Stimulated activated CD4-positive, alpha-beta T cell treated with anti-CD3 and anti-CD28 coated beads, Interleukin-15, amount 100 ng/mL, for 1 hour (primary cell): ENCODE measurements around the gene ADGRL1.
A peak's percentile ranks its signal among the peaks of the same experiment; 100 is the strongest.

Source experiments
- DNase-seq, 2 donors: peaks; one replicate each; pipeline ENCODE4 v3.0.0-alpha.2; 2020; ENCODE audit warnings: low read depth in 1 of 2, low spot score in 1 of 2

The ADGRL1 gene

GRCh38 chr19:14114854-14115253 is 91.1 kb downstream of the ADGRL1 start:
- DNase-seq, result peak in 1 of 2 donors; percentile 39

- no peak for DNase-seq
Measured at GRCh38 chr19:14114439-14114838, 91.5 kb downstream of the ADGRL1 start.

- peak in 1 of 2 donors; percentile 31 for DNase-seq
Measured at GRCh38 chr19:14113762-14114414, 92.1 kb downstream of the ADGRL1 start.

- DNase-seq, result no peak
Measured at GRCh38 chr19:14112809-14113385, 93.1 kb downstream of the ADGRL1 start.

GRCh38 chr19:14112051-14112808 is 93.7 kb downstream of the ADGRL1 start:
- no peak for DNase-seq

- DNase-seq, result no peak
Measured at GRCh38 chr19:14111486-14111885, 94.5 kb downstream of the ADGRL1 start.

GRCh38 chr19:14110650-14111049 is 95.3 kb downstream of the ADGRL1 start:
- no peak for DNase-seq

- no peak for DNase-seq
Measured at GRCh38 chr19:14107581-14108461, 98.1 kb downstream of the ADGRL1 start.

- no peak for DNase-seq
Measured at GRCh38 chr19:14106840-14107239, 99.1 kb downstream of the ADGRL1 start.

- DNase-seq, result no peak
Measured at GRCh38 chr19:14105680-14106079, 100.3 kb downstream of the ADGRL1 start.

GRCh38 chr19:14103310-14103709 is 102.7 kb downstream of the ADGRL1 start:
- DNase-seq, result no peak

- DNase-seq, result no peak
Measured at GRCh38 chr19:14102756-14103155, 103.2 kb downstream of the ADGRL1 start.

GRCh38 chr19:14102102-14102696 is 103.8 kb downstream of the ADGRL1 start:
- no peak for DNase-seq

GRCh38 chr19:14101003-14101545 is 104.9 kb downstream of the ADGRL1 start:
- no peak for DNase-seq
